Midbrain (tissue), 1 donor: ENCODE results near the gene ASB1.

Experiments used
- DNase-seq: peaks from one replicate; lab custom pipeline; 2025; lab: John Stamatoyannopoulos, UW

Gene ASB1

GRCh38 chr2:238467062-238467461 lies 40.3 kb downstream of the ASB1 start:
- no peak for DNase-seq

GRCh38 chr2:238467792-238468191 lies 41.1 kb downstream of the ASB1 start:
- no peak for DNase-seq

GRCh38 chr2:238469155-238469554 lies 42.4 kb downstream of the ASB1 start:
- DNase-seq: no peak

GRCh38 chr2:238473014-238473413 lies 46.3 kb downstream of the ASB1 start:
- no peak for DNase-seq

- no peak for DNase-seq
Observed at GRCh38 chr2:238473523-238473922, 46.8 kb downstream of the ASB1 start.

- no peak for DNase-seq
Observed at GRCh38 chr2:238475034-238475433, 48.3 kb downstream of the ASB1 start.

GRCh38 chr2:238475566-238475965 lies 48.8 kb downstream of the ASB1 start:
- DNase-seq: no peak

GRCh38 chr2:238476258-238476657 lies 49.5 kb downstream of the ASB1 start:
- no peak for DNase-seq

GRCh38 chr2:238478216-238478615 lies 51.5 kb downstream of the ASB1 start:
- DNase-seq: no peak

- DNase-seq: no peak
Observed at GRCh38 chr2:238479847-238480246, 53.1 kb downstream of the ASB1 start.

- DNase-seq: no peak
Observed at GRCh38 chr2:238483021-238483420, 56.3 kb downstream of the ASB1 start.

GRCh38 chr2:238483656-238484055 lies 56.9 kb downstream of the ASB1 start:
- no peak for DNase-seq

GRCh38 chr2:238484522-238485452 lies 58.1 kb downstream of the ASB1 start:
- DNase-seq: no peak

GRCh38 chr2:238486123-238486848 lies 59.6 kb downstream of the ASB1 start:
- no peak for DNase-seq

GRCh38 chr2:238487134-238487533 lies 60.4 kb downstream of the ASB1 start:
- no peak for DNase-seq

GRCh38 chr2:238487652-238488346 lies 61.1 kb downstream of the ASB1 start:
- no peak for DNase-seq

- DNase-seq: no peak
Observed at GRCh38 chr2:238488347-238488826, 61.7 kb downstream of the ASB1 start.

GRCh38 chr2:238489431-238489830 lies 62.7 kb downstream of the ASB1 start:
- DNase-seq: no peak

GRCh38 chr2:238489896-238490295 lies 63.2 kb downstream of the ASB1 start:
- DNase-seq: no peak

- no peak for DNase-seq
Observed at GRCh38 chr2:238492840-238493239, 66.1 kb downstream of the ASB1 start.

- DNase-seq: no peak
Observed at GRCh38 chr2:238493411-238493810, 66.7 kb downstream of the ASB1 start.

- no peak for DNase-seq
Observed at GRCh38 chr2:238493880-238494572, 67.3 kb downstream of the ASB1 start.
